ENCODE measurements around the gene HDAC4. TPM values are rescaled to one million over a fixed set of nuclear protein-coding genes. Genes with fewer than 3 reads are reported as not detected.

Gene HDAC4
- total and polyA plus RNA-seq, 2 experiments from 2014 or later = 9.3 to 10.8 TPM

GRCh38 chr2:239079671-239080294 is 321.0 kb downstream of the HDAC4 start:
- Histone ChIP-seq H3K27me3 (no peaks in the 10 kb centered on the region), H3K4me2 (no peak overlapping the region), H3K4me1 (ENCODE audit: insufficient read depth) (peaks cover 4% of the 10 kb centered on the region), H3K9me2 (replicated peaks; ENCODE audit: insufficient read depth) (no peaks in the 10 kb centered on the region), H3K79me2 (no peaks in the 10 kb centered on the region), H3K9me3 (ENCODE audit: low read depth) (no peaks in the 10 kb centered on the region), H4K20me1 (ENCODE audit: insufficient read depth, poor library complexity, severe bottlenecking) (no peaks in the 10 kb centered on the region), H3K27ac (no peak overlapping the region), H2AFZ (no peak overlapping the region), H3K4me3 (no peak overlapping the region), H3K36me3 (replicated peaks; ENCODE audit: insufficient read depth, low read depth) (no peaks in the 10 kb centered on the region)
- no peak for TF ChIP-seq CTCF (IDR thresholded peaks at IDR 0.05; ENCODE audit: poor library complexity)
- TF ChIP-seq EZH2phosphoT487 (IDR thresholded peaks at IDR 0.05; ENCODE audit: low read depth, severe bottlenecking, unreplicated experiment) = no peak
- no peak for TF ChIP-seq EZH2 (IDR thresholded peaks at IDR 0.05; ENCODE audit: borderline replicate concordance)
- DNase-seq (ENCODE audit: low spot score) = no peak
- WGBS (ENCODE audit: low lambda C conversion rate, missing lambda C conversion rate) = 92% methylated on average over 16 of the region's 16 CpGs

DNA sequence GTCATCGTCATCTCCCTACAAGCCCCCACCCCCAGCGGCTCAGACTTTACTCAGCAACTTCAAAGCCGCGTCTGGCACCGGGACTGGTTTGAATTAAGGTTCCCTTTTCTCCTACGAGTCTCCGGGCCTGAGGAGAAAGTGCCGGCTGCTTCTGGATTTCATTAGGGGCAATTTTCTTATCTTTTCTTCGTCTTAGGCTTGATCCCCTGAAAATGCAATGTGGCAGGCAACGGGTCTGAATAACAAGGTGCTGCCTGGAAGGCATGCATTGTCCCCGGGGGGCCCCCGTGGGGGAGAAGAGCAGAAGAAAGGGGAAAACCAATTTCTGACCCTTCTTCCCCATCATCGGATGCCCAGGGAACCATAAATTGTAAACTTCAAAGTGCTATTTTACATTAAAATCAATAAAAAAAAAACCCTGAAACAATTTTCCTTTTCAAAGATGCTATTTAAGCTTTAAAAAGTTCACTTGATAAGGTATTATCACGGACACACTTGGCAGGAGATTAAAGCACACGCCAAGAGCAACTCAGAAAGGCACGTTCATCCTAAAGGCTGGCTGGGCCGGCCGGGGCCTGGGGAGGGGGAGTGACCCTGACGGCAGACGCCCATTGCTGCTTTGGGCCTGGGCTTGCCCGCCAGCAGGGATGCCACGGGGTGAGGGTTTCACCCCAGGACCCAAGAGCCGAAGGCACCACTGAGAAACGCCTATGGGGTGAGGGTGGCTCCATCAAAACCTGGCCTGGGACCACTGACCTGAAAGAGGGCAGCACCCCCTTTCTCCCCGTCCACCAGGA is 322.5 kb downstream of the HDAC4 start:
- Histone ChIP-seq H3K36me3 (replicated peaks; ENCODE audit: insufficient read depth, low read depth) (no peaks in the 10 kb centered on the region), H3K4me2 (no peak overlapping the region), H3K79me2 (no peaks in the 10 kb centered on the region), H3K27ac (no peak overlapping the region), H3K9me3 (ENCODE audit: low read depth) (no peaks in the 10 kb centered on the region), H2AFZ (no peak overlapping the region), H3K4me3 (no peak overlapping the region), H3K4me1 (ENCODE audit: insufficient read depth) (peaks cover 4% of the 10 kb centered on the region), H4K20me1 (ENCODE audit: insufficient read depth, poor library complexity, severe bottlenecking) (no peaks in the 10 kb centered on the region), H3K9me2 (replicated peaks; ENCODE audit: insufficient read depth) (no peaks in the 10 kb centered on the region), H3K27me3 (no peaks in the 10 kb centered on the region)
- DNase-seq (ENCODE audit: low spot score) = no peak
- WGBS (ENCODE audit: low lambda C conversion rate, missing lambda C conversion rate) = 60% methylated on average over 25 of the region's 25 CpGs
- no peak for TF ChIP-seq EZH2phosphoT487 (IDR thresholded peaks at IDR 0.05; ENCODE audit: low read depth, severe bottlenecking, unreplicated experiment)
- no peak for TF ChIP-seq CTCF (IDR thresholded peaks at IDR 0.05; ENCODE audit: poor library complexity)
- TF ChIP-seq EZH2 (IDR thresholded peaks at IDR 0.05; ENCODE audit: borderline replicate concordance) = no peak

DNA sequence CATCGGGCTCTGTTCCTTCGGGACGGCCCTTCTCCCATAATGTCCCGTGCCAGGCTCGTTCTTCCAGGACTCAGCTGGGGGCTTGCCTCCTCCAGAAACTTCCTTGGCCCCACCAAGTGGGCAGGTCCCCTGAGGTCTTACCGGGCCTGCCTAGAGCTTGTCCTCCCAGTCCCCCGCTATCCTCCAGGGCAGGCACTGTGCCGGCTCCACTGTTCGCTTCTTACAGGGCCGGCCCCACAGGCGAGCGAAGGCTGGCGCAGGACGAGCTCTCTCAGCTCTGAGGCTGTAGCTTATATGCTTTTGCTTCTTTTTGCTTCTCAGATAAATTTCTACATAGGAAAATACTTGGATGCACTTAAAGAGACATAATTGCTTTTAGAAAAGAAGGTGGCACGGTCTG is 323.6 kb downstream of the HDAC4 start:
- no peak overlapping the region for H3K27ac ChIP-seq
- H3K9me2 ChIP-seq (replicated peaks; ENCODE audit: insufficient read depth) = no peaks in the 10 kb centered on the region
- no peaks in the 10 kb centered on the region for H4K20me1 ChIP-seq (ENCODE audit: insufficient read depth, poor library complexity, severe bottlenecking)
- H3K79me2 ChIP-seq = no peaks in the 10 kb centered on the region
- TF ChIP-seq CTCF (IDR thresholded peaks at IDR 0.05; ENCODE audit: poor library complexity) (no peak), EZH2phosphoT487 (IDR thresholded peaks at IDR 0.05; ENCODE audit: low read depth, severe bottlenecking, unreplicated experiment) (no peak)
- H3K9me3 ChIP-seq (ENCODE audit: low read depth) = no peaks in the 10 kb centered on the region
- H3K27me3 ChIP-seq = no peaks in the 10 kb centered on the region
- no peak for DNase-seq (ENCODE audit: low spot score)
- no peak overlapping the region for H2AFZ ChIP-seq
- no peak overlapping the region for H3K4me3 ChIP-seq
- no peak overlapping the region for H3K4me2 ChIP-seq
- WGBS (ENCODE audit: low lambda C conversion rate, missing lambda C conversion rate) = 91% methylated on average over 15 of the region's 15 CpGs
- no peaks in the 10 kb centered on the region for H3K36me3 ChIP-seq (replicated peaks; ENCODE audit: insufficient read depth, low read depth)
- H3K4me1 ChIP-seq (ENCODE audit: insufficient read depth) = peaks cover 4% of the 10 kb centered on the region
